ENCODE results near the gene ZFHX3.
A peak's percentile ranks its signal among the peaks of the same experiment; 100 is the strongest.

ZFHX3 gene

DNA sequence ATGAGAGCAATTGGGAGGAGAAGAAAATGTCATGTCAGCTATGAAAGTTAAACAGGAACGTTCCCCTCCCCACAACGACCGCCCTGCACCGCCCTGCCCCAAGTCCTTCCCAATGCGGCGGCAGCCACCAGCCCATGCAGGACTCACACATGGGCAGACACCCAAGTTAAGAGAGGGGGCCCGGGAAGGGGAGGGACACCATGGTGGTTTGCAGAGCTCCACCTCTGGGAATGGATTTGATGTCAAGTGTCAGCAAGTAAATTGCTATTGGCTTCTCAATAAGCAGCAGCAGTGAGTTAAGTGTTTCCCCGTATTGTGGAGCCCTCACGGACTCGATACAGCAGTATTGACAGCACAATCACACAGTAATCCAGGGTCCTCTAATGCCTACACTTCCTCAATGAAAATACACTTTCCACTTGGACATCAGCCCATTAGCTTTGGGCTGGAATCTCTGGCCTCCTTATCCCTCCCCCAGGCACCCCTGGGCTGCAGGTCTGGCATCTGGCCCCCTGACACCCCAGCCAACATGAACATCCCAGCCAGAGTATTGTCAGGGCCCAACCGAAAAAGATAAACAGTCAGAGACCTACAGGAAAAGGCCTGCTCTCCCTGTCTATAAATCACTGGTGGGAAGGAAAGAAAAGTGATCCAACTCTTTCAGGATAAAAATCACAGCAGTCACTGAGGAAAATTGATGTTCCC, 22.6 kb downstream of the ZFHX3 start:
- peak overlapping the region; percentile 35 for H3K27ac ChIP-seq
- no peak for TF ChIP-seq ZFX (IDR thresholded peaks at IDR 0.05)
- TF ChIP-seq, protein P1, sequence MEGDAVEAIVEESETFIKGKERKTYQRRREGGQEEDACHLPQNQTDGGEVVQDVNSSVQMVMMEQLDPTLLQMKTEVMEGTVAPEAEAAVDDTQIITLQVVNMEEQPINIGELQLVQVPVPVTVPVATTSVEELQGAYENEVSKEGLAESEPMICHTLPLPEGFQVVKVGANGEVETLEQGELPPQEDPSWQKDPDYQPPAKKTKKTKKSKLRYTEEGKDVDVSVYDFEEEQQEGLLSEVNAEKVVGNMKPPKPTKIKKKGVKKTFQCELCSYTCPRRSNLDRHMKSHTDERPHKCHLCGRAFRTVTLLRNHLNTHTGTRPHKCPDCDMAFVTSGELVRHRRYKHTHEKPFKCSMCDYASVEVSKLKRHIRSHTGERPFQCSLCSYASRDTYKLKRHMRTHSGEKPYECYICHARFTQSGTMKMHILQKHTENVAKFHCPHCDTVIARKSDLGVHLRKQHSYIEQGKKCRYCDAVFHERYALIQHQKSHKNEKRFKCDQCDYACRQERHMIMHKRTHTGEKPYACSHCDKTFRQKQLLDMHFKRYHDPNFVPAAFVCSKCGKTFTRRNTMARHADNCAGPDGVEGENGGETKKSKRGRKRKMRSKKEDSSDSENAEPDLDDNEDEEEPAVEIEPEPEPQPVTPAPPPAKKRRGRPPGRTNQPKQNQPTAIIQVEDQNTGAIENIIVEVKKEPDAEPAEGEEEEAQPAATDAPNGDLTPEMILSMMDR (conservative IDR thresholded peaks at IDR 0.05) = no peak

DNA sequence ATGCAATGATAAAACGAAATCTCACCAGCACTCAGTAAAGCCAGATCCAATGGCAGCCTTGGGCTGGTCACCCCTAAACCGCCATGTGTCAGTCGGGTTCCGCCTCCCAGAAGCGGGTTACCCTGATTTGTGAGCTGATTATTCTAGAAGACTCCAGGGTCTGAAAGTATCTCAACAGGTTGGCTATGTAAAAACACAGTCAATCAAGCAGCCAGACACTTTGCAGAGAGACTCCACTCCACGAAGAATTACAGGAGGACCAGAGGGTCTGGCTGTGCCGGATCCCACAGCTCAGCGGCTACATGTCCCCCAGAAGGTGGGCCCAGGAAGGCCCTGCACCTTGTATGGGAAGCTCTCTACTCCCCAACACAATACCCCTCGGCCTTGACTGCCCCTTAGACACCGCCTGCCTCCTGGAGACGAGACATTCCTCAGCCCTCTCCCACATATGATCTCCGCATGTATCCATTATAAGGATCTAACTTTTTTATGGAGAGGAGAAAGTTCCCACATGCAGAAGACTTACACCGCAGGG, 23.3 kb downstream of the ZFHX3 start:
- TF ChIP-seq ZFX (IDR thresholded peaks at IDR 0.05) = no peak
- TF ChIP-seq, protein P1 (conservative IDR thresholded peaks at IDR 0.05) = no peak
- H3K27ac ChIP-seq = no peak overlapping the region; the same call in 1 of the 2 replicates

DNA sequence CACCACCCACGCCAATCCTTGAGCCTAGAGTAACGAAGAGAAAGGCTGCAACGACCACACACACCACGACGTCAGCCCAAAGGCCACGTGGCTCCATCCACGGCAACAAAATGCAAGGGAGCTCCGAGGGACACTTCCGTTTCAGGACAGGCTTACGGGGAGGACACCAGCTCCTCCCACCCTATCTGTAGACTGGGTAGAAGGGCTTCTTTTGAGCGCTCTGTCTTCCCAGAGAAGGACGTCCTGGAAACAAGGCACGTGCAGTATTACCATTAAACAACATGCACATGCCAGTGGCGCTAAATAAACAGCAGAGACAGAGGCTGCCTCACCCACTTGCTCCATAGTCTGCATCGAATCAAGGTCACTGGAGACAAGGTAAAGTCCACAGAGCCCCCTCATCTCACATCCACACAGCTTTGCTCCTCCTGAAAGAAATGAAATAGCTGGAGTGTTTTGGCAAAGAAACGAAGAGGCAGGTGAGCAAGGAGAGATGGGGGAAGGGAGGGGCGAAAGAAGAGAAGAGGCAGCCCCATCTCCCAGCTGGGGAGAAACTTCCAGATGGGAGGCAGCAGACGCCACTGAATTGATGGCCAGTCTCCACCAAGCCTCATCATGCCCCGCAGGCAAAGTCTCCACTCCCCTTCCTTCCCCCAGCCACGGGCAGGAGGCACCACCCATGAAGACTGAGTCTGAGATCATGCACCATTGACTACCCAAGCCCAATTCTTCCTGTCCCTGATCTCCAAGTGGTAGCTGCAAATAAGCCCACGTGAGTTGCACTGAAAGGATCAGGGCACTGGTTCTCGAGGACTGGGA, 24.0 kb downstream of the ZFHX3 start:
- H3K27ac ChIP-seq = no peak overlapping the region
- TF ChIP-seq ZFX (IDR thresholded peaks at IDR 0.05) = no peak
- TF ChIP-seq, protein P1 (conservative IDR thresholded peaks at IDR 0.05) = no peak

DNA sequence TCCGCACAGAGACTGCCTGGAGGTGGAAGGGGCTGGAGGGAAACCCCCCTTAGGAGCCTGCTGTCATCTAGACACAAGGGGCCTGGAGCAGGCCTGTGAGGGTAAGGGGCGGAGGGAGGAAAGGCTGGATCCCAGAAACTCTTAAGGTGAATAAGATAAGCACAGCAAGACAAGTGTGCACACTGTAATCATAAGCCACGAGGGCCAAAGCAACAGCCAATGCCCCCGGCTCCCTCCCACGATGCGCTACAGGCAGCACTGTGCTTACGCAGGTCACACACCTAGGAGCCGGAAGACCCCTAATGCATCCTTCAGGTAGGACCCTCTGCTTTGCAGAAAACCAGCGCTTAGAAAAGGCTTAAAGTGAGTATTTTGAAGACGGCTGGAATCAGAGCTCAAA, 24.6 kb downstream of the ZFHX3 start:
- no peak overlapping the region for H3K27ac ChIP-seq
- TF ChIP-seq ZFX (IDR thresholded peaks at IDR 0.05) = no peak
- TF ChIP-seq, protein P1 (conservative IDR thresholded peaks at IDR 0.05) = no peak

DNA sequence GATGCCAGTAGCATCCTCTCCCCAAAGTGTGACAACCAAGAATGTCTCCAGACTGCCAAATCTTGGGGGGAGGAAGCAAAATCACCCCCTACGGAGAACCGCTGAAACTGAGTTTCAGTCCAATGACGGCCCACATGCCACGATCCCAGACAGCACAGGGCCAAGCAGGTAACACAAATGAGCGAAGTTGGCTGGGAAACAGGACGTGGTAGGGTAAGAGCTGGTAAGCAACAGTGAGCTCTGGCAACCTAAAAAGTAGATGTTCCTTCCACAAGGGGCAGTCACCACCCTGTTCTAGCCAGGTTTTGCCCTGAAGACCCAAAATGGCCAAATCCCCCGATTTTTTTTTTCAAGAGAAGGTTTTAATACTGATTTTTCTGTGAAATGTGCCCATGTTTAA, 25.4 kb downstream of the ZFHX3 start:
- peak overlapping the region; percentile 80; the same call in 1 of the 2 replicates for H3K27ac ChIP-seq

DNA sequence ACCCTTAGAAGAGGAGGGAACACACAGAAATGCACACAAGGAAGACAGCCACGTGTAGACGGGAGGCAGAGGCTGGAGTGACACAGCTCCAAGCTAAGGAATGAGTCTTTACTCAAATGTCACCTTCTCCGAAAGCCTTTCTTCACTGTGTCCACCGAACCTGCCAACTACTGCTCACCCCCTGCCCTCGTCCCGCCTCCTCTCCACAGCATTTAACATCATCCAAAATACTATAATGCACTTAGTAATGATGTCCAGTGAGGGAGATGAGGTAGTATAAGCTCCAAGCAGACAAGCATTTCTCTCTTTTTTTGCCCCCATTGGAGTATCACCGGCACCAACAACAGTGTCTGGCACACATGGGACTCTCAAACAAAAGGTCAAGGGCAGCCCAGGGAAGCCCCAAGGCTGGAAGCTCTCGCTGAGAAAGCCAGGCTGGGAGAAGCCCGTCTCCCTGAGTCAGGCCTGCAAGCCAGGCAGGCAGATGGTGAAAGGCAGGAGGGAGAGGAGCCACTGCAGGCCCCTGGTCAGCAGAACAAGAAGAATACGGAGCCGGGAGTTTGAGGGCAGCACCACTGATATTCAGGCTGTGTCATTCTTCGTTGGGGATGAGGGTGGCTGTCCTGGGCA, 25.9 kb downstream of the ZFHX3 start:
- H3K27ac ChIP-seq = peak overlapping the region; percentile 80
- TF ChIP-seq, protein P1 (conservative IDR thresholded peaks at IDR 0.05) = no peak
- TF ChIP-seq ZFX (IDR thresholded peaks at IDR 0.05) = no peak

More for the DNA sequence above, 25.4 kb downstream of the ZFHX3 start:
- TF ChIP-seq, protein P1 (conservative IDR thresholded peaks at IDR 0.05) = no peak
- TF ChIP-seq ZFX (IDR thresholded peaks at IDR 0.05) = no peak

Data from C4-2B (cell line).